CD8-positive, alpha-beta memory T cell (primary cell): ENCODE results near the gene PGBD1. TPM values are rescaled to one million over a fixed set of nuclear protein-coding genes. Genes with fewer than 3 reads are reported as not detected.

Experiments
- CTCF ChIA-PET: fragments of 350-600 bp; sonication (Branson Sonifier 250); formaldehyde crosslinking; loops from one replicate; lab custom pipeline; 2021; ENCODE audit warnings: antibody characterized with exemption; lab: Charles Lee
- POLR2A ChIA-PET: fragments of 350-600 bp; sonication (Branson Sonifier 250); formaldehyde crosslinking; loops from one replicate; lab custom pipeline; 2021; ENCODE audit warnings: antibody characterized with exemption; lab: Charles Lee
- DNase-seq, 5 donors: peaks; one replicate each; pipeline versions ENCODE4 v3.0.0 to v3.0.0-alpha.2; 2020 to 2022; ENCODE audit warnings: mixed read lengths in 1 of 5
- H3K27ac ChIP-seq: one replicate; pipeline ENCODE4 v1.7.0; 2013; ENCODE audit warnings: low read depth, mild to moderate bottlenecking, low read length, moderate library complexity
- H3K27me3 ChIP-seq: 2 replicates; pipeline ENCODE4 v1.7.0; 2013; ENCODE audit warnings: low read length, mild to moderate bottlenecking; ENCODE audit not compliant: insufficient read depth, poor library complexity, severe bottlenecking
- H3K36me3 ChIP-seq: 2 replicates; pipeline ENCODE4 v1.7.0; 2013; ENCODE audit warnings: mild to moderate bottlenecking, low read length, moderate library complexity; ENCODE audit not compliant: insufficient read depth
- H3K4me1 ChIP-seq: 2 replicates; pipeline ENCODE4 v1.7.0; 2013; ENCODE audit warnings: mild to moderate bottlenecking, low read length, moderate library complexity; ENCODE audit not compliant: insufficient read depth
- H3K4me3 ChIP-seq: 2 replicates; pipeline ENCODE4 v1.7.0; 2013; ENCODE audit warnings: mild to moderate bottlenecking, low read length
- H3K9me3 ChIP-seq: 2 replicates; pipeline ENCODE4 v1.7.0; 2013; ENCODE audit warnings: mild to moderate bottlenecking, low read length
- H3K27ac Mint-ChIP-seq, 8 donors: one replicate each; pipeline ENCODE4 v1.8.0; 2020 to 2021; ENCODE audit warnings: mixed read lengths in 8 of 8, mild to moderate bottlenecking in 6 of 8, inconsistent platforms in 3 of 8, moderate library complexity in 3 of 8
- H3K27me3 Mint-ChIP-seq, 2 donors: one replicate each; pipeline ENCODE4 v1.8.0; 2020 to 2021; ENCODE audit warnings: mixed read lengths in 2 of 2, mild to moderate bottlenecking in 1 of 2, moderate library complexity in 1 of 2
- H3K36me3 Mint-ChIP-seq, 3 donors: one replicate each; pipeline ENCODE4 v1.8.0; 2020 to 2021; ENCODE audit warnings: mixed read lengths in 3 of 3, inconsistent platforms in 1 of 3, mild to moderate bottlenecking in 1 of 3
- H3K4me1 Mint-ChIP-seq, 3 donors: one replicate each; pipeline ENCODE4 v1.8.0; 2020 to 2021; ENCODE audit warnings: mixed read lengths in 3 of 3, inconsistent platforms in 1 of 3, mild to moderate bottlenecking in 1 of 3
- H3K4me3 Mint-ChIP-seq, 7 donors: one replicate each; pipeline ENCODE4 v1.8.0; 2020 to 2021; ENCODE audit warnings: mixed read lengths in 7 of 7, mild to moderate bottlenecking in 6 of 7, moderate library complexity in 4 of 7, inconsistent platforms in 2 of 7
- H3K9me3 Mint-ChIP-seq, 5 donors: one replicate each; pipeline ENCODE4 v1.8.0; 2020 to 2022; ENCODE audit warnings: mixed read lengths in 5 of 5, mild to moderate bottlenecking in 3 of 5, moderate library complexity in 2 of 5, inconsistent platforms in 1 of 5
- polyA plus RNA-seq: library from polyadenylated mRNA; unstranded; fragments of 300-500 nt; fragmentation: Illumina TruSeq; gene quantifications from one replicate; pipeline ENCODE4 v1.2.3, GENCODE V29; 2021
- total RNA-seq, 2 experiments: library from RNA; stranded (reverse); gene quantifications; one replicate each; pipeline ENCODE4 v1.2.3, GENCODE V29; 2021

PGBD1 gene
- total and polyA plus RNA-seq, 3 experiments from 2014 or later: 0.87 to 5.4 (median 4.6) TPM

DNA sequence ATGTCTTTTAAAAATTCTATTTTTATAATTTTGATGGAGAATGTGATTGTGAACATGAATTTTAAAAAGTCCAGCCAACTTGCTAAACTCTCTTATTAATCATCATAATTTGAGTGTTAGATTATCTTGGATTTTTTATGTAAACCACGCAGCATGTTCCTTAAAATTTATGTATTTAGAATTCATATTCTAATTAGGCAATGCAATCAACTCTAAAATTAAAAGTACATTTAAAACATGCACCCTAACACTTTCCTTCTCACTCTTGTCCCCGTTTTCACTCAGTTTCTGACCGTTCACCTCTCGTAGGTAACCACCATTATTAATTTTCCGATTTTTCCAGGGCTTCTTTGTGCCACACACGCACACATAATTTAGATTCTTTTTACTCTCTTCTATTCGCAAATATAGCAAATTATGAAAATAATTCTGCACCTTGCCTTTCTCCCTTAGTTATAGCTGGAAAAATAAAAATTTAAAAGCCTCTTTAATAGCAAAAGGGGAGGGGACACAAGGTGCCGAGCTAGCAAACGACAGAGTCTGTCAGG, 68.0 kb downstream of the PGBD1 start:
- peaks cover 0 to 11% (median 0%) of the 10 kb centered on the region in 3 donors for H3K36me3 Mint-ChIP-seq
- CTCF ChIA-PET: interaction anchor here (0.9 to 1.5 kb wide), 3 partner anchors 13 to 97 kb away, joined by 3 to 6 read pairs (median 4); partner anchors contain the start of gene ZKSCAN4
- no peaks in the 10 kb centered on the region for H3K9me3 Mint-ChIP-seq
- Histone ChIP-seq H3K4me3 (peak overlapping the region; percentile 89), H3K9me3 (no peaks in the 10 kb centered on the region), H3K27ac (peak overlapping the region; percentile 76), H3K27me3 (peaks cover 6% of the 10 kb centered on the region), H3K36me3 (no peaks in the 10 kb centered on the region), H3K4me1 (peaks cover 11% of the 10 kb centered on the region)
- no peak for DNase-seq
- H3K27ac Mint-ChIP-seq: peak overlapping the region; percentile 65 to 100 (median 96)
- H3K4me3 Mint-ChIP-seq: peak overlapping the region; percentile 95 to 100 (median 99)
- POLR2A ChIA-PET: interaction anchor here (0.6 to 1.0 kb wide), 3 partner anchors 14 to 208 kb away, joined by 3 to 8 read pairs (median 7); partner anchors contain the start of genes ZKSCAN8, ZSCAN26 and ZSCAN31
- H3K27me3 Mint-ChIP-seq: peaks cover 20 to 26% of the 10 kb centered on the region in 2 donors
- H3K4me1 Mint-ChIP-seq: peaks cover 29 to 39% (median 34%) of the 10 kb centered on the region in 3 donors

- H3K27ac Mint-ChIP-seq: peak within 1 kb of the TSS; percentile 65 to 100 (median 96)
- peaks cover 29 to 42% (median 35%) of the 10 kb centered on the region in 3 donors for H3K4me1 Mint-ChIP-seq
- Histone ChIP-seq H3K4me1 (peaks cover 11% of the 10 kb centered on the region), H3K36me3 (no peaks in the 10 kb centered on the region), H3K27me3 (peaks cover 4% of the 10 kb centered on the region), H3K27ac (peak within 1 kb of the TSS; percentile 76), H3K9me3 (no peaks in the 10 kb centered on the region), H3K4me3 (peak within 1 kb of the TSS; percentile 89)
- peak; percentile 71 to 89 (median 76) for DNase-seq
- POLR2A ChIA-PET: interaction anchor here (0.6 to 1.1 kb wide), 4 partner anchors 14 to 208 kb away, joined by 3 to 8 read pairs (median 5); partner anchors contain the start of genes ZKSCAN8, ZSCAN26 and ZSCAN31
- H3K27me3 Mint-ChIP-seq: peaks cover 16 to 21% of the 10 kb centered on the region in 2 donors
- H3K9me3 Mint-ChIP-seq: no peaks in the 10 kb centered on the region
- CTCF ChIA-PET: interaction anchor here (0.9 to 1.5 kb wide), 3 partner anchors 14 to 98 kb away, joined by 3 to 6 read pairs (median 4); partner anchors contain the start of gene ZKSCAN4
- peak within 1 kb of the TSS; percentile 95 to 100 (median 99) for H3K4me3 Mint-ChIP-seq
- H3K36me3 Mint-ChIP-seq: peaks cover 0 to 11% (median 0%) of the 10 kb centered on the region in 3 donors
These were observed 68.7 kb downstream of the PGBD1 start, which contains the start of gene ZKSCAN3 for GRCh38 chr6:28349892-28350737. ZKSCAN3 (plus strand) TSS chr6:28349947; CDS start chr6:28359587, 9,640 bp downstream.

- Mint-ChIP-seq H3K36me3 (peaks cover 0 to 12% (median 0%) of the 10 kb centered on the region in 3 donors), H3K4me1 (peaks cover 37 to 52% (median 44%) of the 10 kb centered on the region in 3 donors), H3K4me3 (peak overlapping the region; percentile 95 to 100 (median 99)), H3K27ac (peak overlapping the region in 3 of 8 donors; percentile 37 to 96 (median 65)), H3K27me3 (peaks cover 11 to 16% of the 10 kb centered on the region in 2 donors), H3K9me3 (no peaks in the 10 kb centered on the region)
- DNase-seq: no peak
- Histone ChIP-seq H3K36me3 (no peaks in the 10 kb centered on the region), H3K4me1 (peaks cover 20% of the 10 kb centered on the region), H3K9me3 (no peaks in the 10 kb centered on the region), H3K27me3 (peaks cover 4% of the 10 kb centered on the region), H3K4me3 (peak overlapping the region; percentile 89), H3K27ac (peak overlapping the region; percentile 76)
- ChIA-PET POLR2A (interaction anchor here (1.1 kb wide), 1 partner anchor 16 kb away, joined by 3 read pairs; the partner anchor contains the start of gene ZSCAN31), CTCF (no interaction called here)
These were observed 69.7 kb downstream of the PGBD1 start for GRCh38 chr6:28351087-28351486.

DNA sequence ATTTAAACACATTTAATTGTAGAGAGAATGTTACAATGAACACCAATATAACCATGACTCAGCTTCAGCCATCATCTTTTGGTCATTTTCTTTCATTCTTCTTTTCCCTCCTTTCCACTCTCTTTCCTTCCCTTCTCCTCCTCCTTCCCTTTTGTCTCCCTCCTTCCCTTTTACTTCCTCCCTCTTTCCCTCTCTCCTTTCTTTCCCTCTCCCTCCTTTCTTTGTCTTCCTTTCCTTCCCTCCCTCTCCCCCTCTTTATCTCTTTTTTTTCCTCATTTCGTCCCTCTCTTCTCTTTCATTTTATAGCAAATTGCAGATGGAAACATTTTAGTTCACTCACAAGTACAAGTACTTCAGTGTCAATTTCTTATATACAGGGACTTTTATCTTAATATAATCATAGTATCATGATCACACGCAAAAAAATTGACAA, 70.1 kb downstream of the PGBD1 start:
- Histone ChIP-seq H3K4me3 (no peak overlapping the region), H3K36me3 (no peaks in the 10 kb centered on the region), H3K27me3 (peaks cover 4% of the 10 kb centered on the region), H3K27ac (peak overlapping the region; percentile 76), H3K9me3 (no peaks in the 10 kb centered on the region), H3K4me1 (peaks cover 24% of the 10 kb centered on the region)
- Mint-ChIP-seq H3K9me3 (no peaks in the 10 kb centered on the region), H3K4me3 (peak overlapping the region; percentile 1 to 99 (median 95)), H3K27me3 (peaks cover 11 to 15% of the 10 kb centered on the region in 2 donors), H3K36me3 (peaks cover 0 to 12% (median 0%) of the 10 kb centered on the region in 3 donors), H3K27ac (peak overlapping the region in 5 of 8 donors; percentile 13 to 59 (median 37)), H3K4me1 (peaks cover 38 to 56% (median 48%) of the 10 kb centered on the region in 3 donors)
- no peak for DNase-seq
- CTCF ChIA-PET: no interaction called here
- POLR2A ChIA-PET: interaction anchor here (1.0 to 1.1 kb wide), 2 partner anchors 16 kb away, joined by 3 to 4 read pairs; partner anchors contain the start of gene ZSCAN31

Other genes starting within 250 kb of the PGBD1 start
- gene ZNF165, start 201.0 kb upstream of the PGBD1 start, total RNA-seq: 1 to 10 TPM; 1.6 to 1.9 TPM
- gene ZNF165, start 201.0 kb upstream of the PGBD1 start, polyA plus RNA-seq: 0.78 TPM
- 1 to 10 TPM; 5.3 to 5.8 TPM for gene ZSCAN16, start 157.0 kb upstream of the PGBD1 start, total RNA-seq
- gene ZSCAN16, start 157.0 kb upstream of the PGBD1 start, polyA plus RNA-seq: 11.5 TPM
- 10 to 100 TPM; 15.6 to 17.4 TPM for gene ZKSCAN8, start 139.7 kb upstream of the PGBD1 start, total RNA-seq
- 1.9 TPM for gene ZKSCAN8, start 139.7 kb upstream of the PGBD1 start, polyA plus RNA-seq
- 1 to 10 TPM; 5.0 to 6.8 TPM for gene ZSCAN9, start 56.3 kb upstream of the PGBD1 start, total RNA-seq
- 4.7 TPM for gene ZSCAN9, start 56.3 kb upstream of the PGBD1 start, polyA plus RNA-seq
- gene ZKSCAN4, start 29.3 kb upstream of the PGBD1 start, total RNA-seq: 1 to 10 TPM; 5.6 to 6.3 TPM
- 5.8 TPM for gene ZKSCAN4, start 29.3 kb upstream of the PGBD1 start, polyA plus RNA-seq
- gene NKAPL, start 22.3 kb upstream of the PGBD1 start, total RNA-seq: under 1 TPM; 0.22 TPM
- not detected for gene NKAPL, start 22.3 kb upstream of the PGBD1 start, polyA plus RNA-seq
- gene ZSCAN26, start 14.4 kb upstream of the PGBD1 start, total RNA-seq: 1 to 10 TPM; 5.6 to 6.4 TPM
- gene ZSCAN26, start 14.4 kb upstream of the PGBD1 start, polyA plus RNA-seq: 15.8 TPM
- 1 to 10 TPM; 1.1 to 2.6 TPM for gene ZSCAN31, start 54.6 kb downstream of the PGBD1 start, total RNA-seq
- 0.72 TPM for gene ZSCAN31, start 54.6 kb downstream of the PGBD1 start, polyA plus RNA-seq
- 1 to 10 TPM; 3.0 to 4.7 TPM for gene ZKSCAN3, start 68.4 kb downstream of the PGBD1 start, total RNA-seq
- gene ZKSCAN3, start 68.4 kb downstream of the PGBD1 start, polyA plus RNA-seq: 3.2 TPM
- 1 to 10 TPM; 4.3 to 4.4 TPM for gene ZSCAN12, start 118.2 kb downstream of the PGBD1 start, total RNA-seq
- gene ZSCAN12, start 118.2 kb downstream of the PGBD1 start, polyA plus RNA-seq: 2.2 TPM
- 1 to 10 TPM in 1 of 2 experiments, under 1 TPM in 1; 0.63 to 1.3 TPM for gene ZSCAN23, start 161.9 kb downstream of the PGBD1 start, total RNA-seq
- not detected for gene ZSCAN23, start 161.9 kb downstream of the PGBD1 start, polyA plus RNA-seq
- not detected for gene GPX6, start 234.2 kb downstream of the PGBD1 start, total RNA-seq
- not detected for gene GPX6, start 234.2 kb downstream of the PGBD1 start, polyA plus RNA-seq
- gene GPX5, start 244.3 kb downstream of the PGBD1 start, total RNA-seq: not detected
- gene GPX5, start 244.3 kb downstream of the PGBD1 start, polyA plus RNA-seq: 0.84 TPM